HepG2 (cell line): Measurements from ENCODE around the gene ZDHHC18. TPM values are rescaled to one million over a fixed set of nuclear protein-coding genes. Genes with fewer than 3 reads are reported as not detected.

Source experiments
- AHR ChIP-seq: IDR thresholded peaks from 2 replicates; pipeline ENCODE4 v1.6.1; 2018; ENCODE audit warnings: missing genetic modification reagents, missing compliant biosample characterization
- FOXO1 ChIP-seq: sonication (generic); formaldehyde crosslinking; IDR thresholded peaks from 2 replicates; pipeline ENCODE4 v1.4.0; 2020; ENCODE audit warnings: missing genetic modification reagents
- KDM5B ChIP-seq: sonication (generic); formaldehyde crosslinking; IDR thresholded peaks from 2 replicates; pipeline ENCODE4 v1.4.0; 2020; ENCODE audit warnings: missing genetic modification reagents, mild to moderate bottlenecking, borderline replicate concordance
- MBD4 ChIP-seq: IDR thresholded peaks from 2 replicates; pipeline ENCODE4 v1.6.1; 2012; ENCODE audit warnings: low read length, inconsistent platforms, borderline replicate concordance
- MED8 ChIP-seq: sonication (generic); formaldehyde crosslinking; IDR thresholded peaks from 2 replicates; pipeline ENCODE4 v1.8.1; 2023; ENCODE audit warnings: mild to moderate bottlenecking, missing genetic modification reagents; ENCODE audit not compliant: insufficient replicate concordance
- NCOR1 ChIP-seq: fragments of 200-600 bp; sonication (generic); IDR thresholded peaks from 2 replicates; pipeline ENCODE4 v1.7.0; 2017; ENCODE audit warnings: antibody characterized with exemption, low read length, borderline replicate concordance
- RFX5 ChIP-seq: IDR thresholded peaks from 2 replicates; pipeline ENCODE4 v1.6.1; 2011; ENCODE audit warnings: low read depth, low read length, improper control_type of control experiment
- SIN3A ChIP-seq: IDR thresholded peaks from 2 replicates; pipeline ENCODE4 v1.6.1; 2011; ENCODE audit warnings: low read depth, mild to moderate bottlenecking, control low read depth, low read length, borderline replicate concordance
- SPEN ChIP-seq: sonication (generic); formaldehyde crosslinking; IDR thresholded peaks from 2 replicates; pipeline ENCODE4 v1.5.1; 2020; ENCODE audit warnings: low read depth, mild to moderate bottlenecking, missing genetic modification reagents
- SUZ12 ChIP-seq: fragments of 150-350 bp; IDR thresholded peaks from 2 replicates; pipeline ENCODE4 v1.6.1; 2014; ENCODE audit warnings: low read depth, low read length
- TFE3 ChIP-seq: IDR thresholded peaks from 2 replicates; pipeline ENCODE4 v1.6.1; 2016
- TMF1 ChIP-seq: sonication (generic); formaldehyde crosslinking; IDR thresholded peaks from 2 replicates; pipeline ENCODE4 v1.8.1; 2022; ENCODE audit warnings: low read depth, missing genetic modification reagents
- ZNF136 ChIP-seq: sonication (generic); formaldehyde crosslinking; IDR thresholded peaks from 2 replicates; pipeline ENCODE4 v1.8.1; 2022; ENCODE audit warnings: low read depth, mild to moderate bottlenecking, moderate library complexity, missing genetic modification reagents
- ZNF180 ChIP-seq: sonication (generic); formaldehyde crosslinking; IDR thresholded peaks from 2 replicates; pipeline ENCODE4 v1.4.0; 2020; ENCODE audit warnings: low read depth, missing genetic modification reagents, borderline replicate concordance
- ZNF225 ChIP-seq: sonication (generic); formaldehyde crosslinking; IDR thresholded peaks from 2 replicates; pipeline ENCODE4 v1.4.0; 2020; ENCODE audit warnings: mild to moderate bottlenecking, missing genetic modification reagents
- ZNF329 ChIP-seq: sonication (generic); formaldehyde crosslinking; IDR thresholded peaks from 2 replicates; pipeline ENCODE4 v1.9.0; 2021; ENCODE audit warnings: low read depth, mild to moderate bottlenecking, missing genetic modification reagents
- ZNF772 ChIP-seq: sonication (generic); formaldehyde crosslinking; IDR thresholded peaks from 2 replicates; pipeline ENCODE4 v1.5.0; 2020; ENCODE audit warnings: mild to moderate bottlenecking, missing genetic modification reagents
- ZNF891 ChIP-seq: sonication (generic); formaldehyde crosslinking; IDR thresholded peaks from 2 replicates; pipeline ENCODE4 v1.5.0; 2020; ENCODE audit warnings: mild to moderate bottlenecking, missing genetic modification reagents
- polyA plus RNA-seq, 8 experiments: library from polyadenylated mRNA; depleted of rRNA in 3 of 8; stranded (reverse) in 7 of 8; unstranded in 1 of 8; fragments of >200 nt; fragmentation: Illumina TruSeq in 4 of 8; extraction: Trizol in 4 of 8; gene quantifications; 2 replicates each; pipeline versions ENCODE4 v1.2.1 to v1.2.3, GENCODE V29; 2011 to 2016; ENCODE audit warnings: low read depth in 4 of 8, missing spikeins in 1 of 8, mixed read lengths in 1 of 8; ENCODE audit not compliant: insufficient read depth in 1 of 8
- total RNA-seq, 5 experiments: library from RNA; depleted of rRNA; stranded (reverse); fragments of >200 nt; fragmentation: Illumina TruSeq; extraction: Trizol; gene quantifications; 2 replicates each; pipeline ENCODE4 v1.2.3, GENCODE V29; 2016; ENCODE audit warnings: low read depth in 1 of 5
- TF ChIP-seq, protein P1 (sequence below): IDR thresholded peaks from 2 replicates; pipeline ENCODE4 v1.6.1; 2018; ENCODE audit warnings: missing genetic modification reagents
- TF ChIP-seq, protein P2 (sequence below): sonication (generic); formaldehyde crosslinking; IDR thresholded peaks from 2 replicates; pipeline ENCODE4 v1.8.1; 2022; ENCODE audit warnings: low read depth, mild to moderate bottlenecking, missing genetic modification reagents

Gene ZDHHC18
- total and polyA plus RNA-seq, 2 of the 13 experiments (the other 11 are each of a cell fraction or from before 2014, with no cell fraction given), result 13.2 to 35.3 TPM

DNA sequence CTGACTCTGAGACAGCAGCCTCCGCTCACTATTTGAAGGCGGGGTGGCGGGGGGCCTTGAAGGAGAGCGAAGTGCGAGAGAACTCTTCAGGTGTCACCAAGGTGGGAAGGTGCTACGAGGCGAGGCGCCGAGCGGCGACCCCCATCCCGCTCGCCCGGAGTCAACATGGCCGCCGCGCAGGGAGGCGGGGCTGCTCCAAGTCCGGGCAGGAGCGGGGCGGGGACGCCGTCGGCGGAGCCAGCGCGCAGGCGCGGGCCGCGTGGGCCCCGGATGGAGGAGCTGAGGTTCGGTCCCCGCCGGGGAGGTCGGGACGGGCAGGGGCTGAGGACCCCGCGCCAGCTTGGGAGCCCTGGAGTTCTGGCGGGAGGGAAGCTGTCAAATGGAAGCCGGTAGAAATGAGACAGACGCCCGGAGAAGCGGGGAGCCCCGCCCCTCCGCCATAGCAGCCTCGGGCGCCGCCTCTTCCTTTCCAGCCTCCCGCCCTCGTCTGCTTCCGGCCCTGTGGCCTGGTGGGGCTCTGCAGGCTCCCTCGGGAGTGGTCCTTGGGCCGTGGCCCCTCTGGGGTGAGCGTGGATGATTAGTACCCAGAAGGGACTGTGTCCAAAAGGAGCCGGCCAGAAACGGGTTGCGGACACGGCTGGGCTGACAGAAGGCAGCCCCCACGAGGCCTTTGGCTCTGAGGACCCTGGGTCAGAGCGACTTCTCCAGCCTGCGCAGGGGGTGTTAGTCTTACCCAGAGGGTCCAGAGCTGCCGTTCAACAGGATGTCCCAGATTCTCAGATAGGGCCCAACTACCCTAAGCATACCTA is 38.6 kb upstream of the ZDHHC18 start, which contains the start of gene PIGV (continued):
- TF ChIP-seq KDM5B (CRISPR knock-in tag) (peak; percentile 89), RFX5 (peak; percentile 6; the same call in 1 of the 2 replicates), MBD4 (no peak), MED8 (CRISPR knock-in tag) (no peak), TFE3 (CRISPR knock-in tag) (no peak), SUZ12 (no peak), ZNF891 (peak; percentile 43; the same call in 1 of the 2 replicates), ZNF225 (CRISPR knock-in tag) (0 out of 2 replicates have a peak, but pooled peaks have one; percentile 38), FOXO1 (CRISPR knock-in tag) (0 out of 2 replicates have a peak, but pooled peaks have one; percentile 19), TMF1 (CRISPR knock-in tag) (peak; percentile 65; the same call in 1 of the 2 replicates), ZNF136 (CRISPR knock-in tag) (0 out of 2 replicates have a peak, but pooled peaks have one; percentile 27), AHR (CRISPR knock-in tag) (peak; percentile 41; the same call in 1 of the 2 replicates), ZNF180 (no peak), NCOR1 (0 out of 2 replicates have a peak, but pooled peaks have one; percentile 19), SPEN (CRISPR knock-in tag) (peak; percentile 79), ZNF772 (CRISPR knock-in tag) (peak; percentile 16; the same call in 1 of the 2 replicates), SIN3A (peak; percentile 76; the same call in 1 of the 2 replicates), ZNF329 (0 out of 2 replicates have a peak, but pooled peaks have one; percentile 23)
- TF ChIP-seq, protein P1, sequence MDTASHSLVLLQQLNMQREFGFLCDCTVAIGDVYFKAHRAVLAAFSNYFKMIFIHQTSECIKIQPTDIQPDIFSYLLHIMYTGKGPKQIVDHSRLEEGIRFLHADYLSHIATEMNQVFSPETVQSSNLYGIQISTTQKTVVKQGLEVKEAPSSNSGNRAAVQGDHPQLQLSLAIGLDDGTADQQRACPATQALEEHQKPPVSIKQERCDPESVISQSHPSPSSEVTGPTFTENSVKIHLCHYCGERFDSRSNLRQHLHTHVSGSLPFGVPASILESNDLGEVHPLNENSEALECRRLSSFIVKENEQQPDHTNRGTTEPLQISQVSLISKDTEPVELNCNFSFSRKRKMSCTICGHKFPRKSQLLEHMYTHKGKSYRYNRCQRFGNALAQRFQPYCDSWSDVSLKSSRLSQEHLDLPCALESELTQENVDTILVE (CRISPR knock-in tag), result 0 out of 2 replicates have a peak, but pooled peaks have one; percentile 12
- TF ChIP-seq, protein P2, sequence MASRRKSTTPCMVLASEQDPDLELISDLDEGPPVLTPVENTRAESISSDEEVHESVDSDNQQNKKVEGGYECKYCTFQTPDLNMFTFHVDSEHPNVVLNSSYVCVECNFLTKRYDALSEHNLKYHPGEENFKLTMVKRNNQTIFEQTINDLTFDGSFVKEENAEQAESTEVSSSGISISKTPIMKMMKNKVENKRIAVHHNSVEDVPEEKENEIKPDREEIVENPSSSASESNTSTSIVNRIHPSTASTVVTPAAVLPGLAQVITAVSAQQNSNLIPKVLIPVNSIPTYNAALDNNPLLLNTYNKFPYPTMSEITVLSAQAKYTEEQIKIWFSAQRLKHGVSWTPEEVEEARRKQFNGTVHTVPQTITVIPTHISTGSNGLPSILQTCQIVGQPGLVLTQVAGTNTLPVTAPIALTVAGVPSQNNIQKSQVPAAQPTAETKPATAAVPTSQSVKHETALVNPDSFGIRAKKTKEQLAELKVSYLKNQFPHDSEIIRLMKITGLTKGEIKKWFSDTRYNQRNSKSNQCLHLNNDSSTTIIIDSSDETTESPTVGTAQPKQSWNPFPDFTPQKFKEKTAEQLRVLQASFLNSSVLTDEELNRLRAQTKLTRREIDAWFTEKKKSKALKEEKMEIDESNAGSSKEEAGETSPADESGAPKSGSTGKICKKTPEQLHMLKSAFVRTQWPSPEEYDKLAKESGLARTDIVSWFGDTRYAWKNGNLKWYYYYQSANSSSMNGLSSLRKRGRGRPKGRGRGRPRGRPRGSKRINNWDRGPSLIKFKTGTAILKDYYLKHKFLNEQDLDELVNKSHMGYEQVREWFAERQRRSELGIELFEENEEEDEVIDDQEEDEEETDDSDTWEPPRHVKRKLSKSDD (CRISPR knock-in tag), result 0 out of 2 replicates have a peak, but pooled peaks have one; percentile 29
